ENCODE data around the gene CASQ1.

The CASQ1 gene

DNA sequence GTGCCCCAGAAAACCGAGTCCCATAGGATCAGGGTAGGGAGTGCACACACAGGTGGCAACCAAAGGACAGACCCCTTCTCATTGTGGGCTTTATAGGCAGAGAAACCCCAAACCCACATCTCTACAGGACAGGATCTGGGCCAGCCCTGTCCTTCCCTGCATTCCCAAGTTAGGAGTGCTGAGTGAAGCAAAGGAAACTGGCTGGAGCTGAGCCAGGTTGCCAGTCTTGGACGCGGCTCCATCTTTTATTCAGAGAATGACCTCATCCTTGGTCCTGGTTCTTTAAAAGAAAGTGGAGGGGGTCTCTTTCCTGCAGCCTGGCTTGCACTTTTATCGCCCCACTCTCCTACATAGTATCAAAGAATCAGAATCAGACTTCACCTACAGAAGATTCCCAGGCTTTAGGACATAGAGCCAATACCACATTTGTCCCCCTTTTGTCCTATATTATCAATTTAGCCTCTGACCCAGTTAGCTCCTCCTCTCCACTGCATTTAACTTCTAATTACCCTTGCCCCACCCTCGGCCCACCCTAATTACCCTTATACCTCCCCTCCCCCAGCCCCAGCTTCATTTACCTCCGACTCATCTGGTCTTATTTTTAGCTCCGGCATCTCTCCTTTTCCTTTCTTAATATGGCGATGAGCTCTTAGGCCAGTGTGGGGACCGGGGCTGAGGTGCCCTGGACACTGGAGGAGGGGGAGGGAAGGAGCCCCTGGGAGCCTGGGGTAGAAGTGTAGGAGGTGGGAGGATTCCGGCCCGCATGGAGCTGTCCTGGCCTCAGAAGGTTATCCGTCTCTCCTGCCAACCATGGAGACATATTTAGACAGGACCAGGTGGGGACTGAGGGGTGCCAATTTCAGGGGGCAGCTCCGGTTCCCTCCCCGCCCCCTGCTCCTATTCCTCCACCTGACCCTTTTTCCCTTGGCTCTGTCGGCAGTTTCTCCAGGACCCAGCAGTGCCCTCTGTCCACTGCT lies at the start of gene CASQ1:
CASQ1 (plus strand) TSS at position 927 of the 977 bp plus-strand sequence. CDS start 177 bp downstream, outside the sequence.
- DNase-seq: peak; percentile 68

DNA sequence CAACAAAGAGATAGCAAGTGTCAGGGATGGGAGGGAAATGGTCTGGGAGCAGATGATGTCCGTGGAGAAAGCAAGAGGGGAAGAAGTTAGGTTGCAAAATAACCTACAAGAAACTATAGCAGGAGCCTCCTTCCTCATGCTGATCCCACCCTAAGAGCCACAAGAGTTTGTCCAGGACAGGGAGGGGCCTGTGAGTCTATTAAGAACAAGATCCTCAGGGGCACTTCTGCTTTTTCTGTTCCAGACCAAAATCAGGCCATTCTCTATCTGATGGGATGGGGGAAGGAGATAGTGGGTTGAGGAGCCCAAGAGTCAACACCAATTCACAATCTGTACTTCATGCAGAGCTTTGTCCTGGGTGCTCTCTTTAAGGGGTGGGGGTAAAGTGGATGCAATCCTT lies 46.7 kb upstream of the CASQ1 start:
- DNase-seq: no peak

- no peak for DNase-seq
Measured at GRCh38 chr1:160144921-160145320, 45.5 kb upstream of the CASQ1 start.

- DNase-seq: no peak
Measured at GRCh38 chr1:160146107-160146506, 44.3 kb upstream of the CASQ1 start.

- no peak for DNase-seq
Measured at GRCh38 chr1:160148121-160148520, 42.3 kb upstream of the CASQ1 start.

GRCh38 chr1:160149233-160149632 lies 41.1 kb upstream of the CASQ1 start:
- DNase-seq: no peak

- no peak for DNase-seq
Measured at GRCh38 chr1:160149716-160150115, 40.7 kb upstream of the CASQ1 start.

DNA sequence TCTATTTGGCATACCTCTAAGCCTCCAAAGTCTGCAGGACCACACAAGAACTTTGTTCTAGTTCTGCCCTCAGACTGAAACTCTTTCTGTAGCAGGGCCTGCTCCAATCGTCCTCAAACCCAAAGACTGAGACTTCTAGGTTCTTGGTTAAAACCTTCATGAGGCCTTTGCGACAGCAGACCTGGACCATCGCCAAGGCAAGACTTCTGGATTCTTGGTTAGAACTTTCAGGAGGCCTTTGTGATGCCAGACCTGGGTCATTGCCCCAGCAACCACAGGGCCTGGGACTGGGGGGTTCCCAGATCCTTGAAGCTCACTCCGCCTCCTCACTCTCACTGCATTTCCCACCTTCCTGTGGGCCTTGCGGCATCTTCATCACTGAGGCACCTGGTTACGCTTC lies 39.1 kb upstream of the CASQ1 start, which contains the start of gene ATP1A4:
ATP1A4 (plus strand) TSS at position 301 of the 400 bp plus-strand sequence. CDS start 438 bp downstream, outside the sequence.
- no peak for DNase-seq

- no peak for DNase-seq
Measured at GRCh38 chr1:160154790-160155189, 35.6 kb upstream of the CASQ1 start.

GRCh38 chr1:160156361-160156760 lies 34.0 kb upstream of the CASQ1 start:
- no peak for DNase-seq

- no peak for DNase-seq
Measured at GRCh38 chr1:160157174-160157573, 33.2 kb upstream of the CASQ1 start.

- no peak for DNase-seq
Measured at GRCh38 chr1:160158031-160158430, 32.3 kb upstream of the CASQ1 start.

- no peak for DNase-seq
Measured at GRCh38 chr1:160158534-160158933, 31.8 kb upstream of the CASQ1 start.

GRCh38 chr1:160159846-160160245 lies 30.5 kb upstream of the CASQ1 start:
- DNase-seq: no peak

- no peak for DNase-seq
Measured at GRCh38 chr1:160161965-160162705, 28.2 kb upstream of the CASQ1 start.

DNA sequence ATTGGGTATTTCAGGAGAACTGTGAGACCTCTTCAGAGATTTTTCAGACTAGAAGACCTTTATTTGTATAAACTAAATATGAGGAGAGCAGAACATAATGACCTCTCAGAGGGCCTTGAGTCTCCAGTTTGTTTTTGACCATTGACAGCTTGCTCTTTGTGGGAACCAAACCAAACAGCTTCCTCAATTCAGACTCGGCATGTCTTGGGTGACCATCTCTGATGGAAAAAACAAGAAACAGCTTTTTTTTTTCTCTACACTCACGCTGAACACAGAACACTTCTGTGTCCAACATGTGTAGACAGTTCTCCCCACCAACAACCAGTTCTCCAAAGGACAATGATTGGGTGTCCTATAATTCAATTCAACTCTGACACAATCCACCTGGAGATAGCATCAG lies 27.4 kb upstream of the CASQ1 start:
- no peak for DNase-seq

GRCh38 chr1:160163615-160164014 lies 26.8 kb upstream of the CASQ1 start:
- DNase-seq: no peak

GRCh38 chr1:160164121-160164520 lies 26.3 kb upstream of the CASQ1 start:
- no peak for DNase-seq

- no peak for DNase-seq
Measured at GRCh38 chr1:160166166-160166868, 24.1 kb upstream of the CASQ1 start.

DNA sequence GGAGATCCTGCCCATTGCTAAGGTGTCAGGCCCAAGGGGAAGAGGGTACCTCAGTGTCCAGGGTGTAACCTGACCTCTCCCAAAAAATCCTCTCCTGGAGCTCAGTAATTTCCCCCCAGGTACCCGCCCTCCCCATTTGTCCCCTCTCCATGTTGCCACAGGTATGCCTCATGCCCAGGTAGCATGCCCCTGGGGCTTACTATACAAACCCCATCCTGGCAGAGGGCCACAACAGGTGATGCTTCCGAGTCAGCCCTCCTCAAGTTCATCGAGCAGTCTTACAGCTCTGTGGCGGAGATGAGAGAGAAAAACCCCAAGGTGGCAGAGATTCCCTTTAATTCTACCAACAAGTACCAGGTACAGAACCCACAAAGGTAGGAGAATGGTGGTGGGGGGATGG lies 23.3 kb upstream of the CASQ1 start:
- DNase-seq: no peak

DNA sequence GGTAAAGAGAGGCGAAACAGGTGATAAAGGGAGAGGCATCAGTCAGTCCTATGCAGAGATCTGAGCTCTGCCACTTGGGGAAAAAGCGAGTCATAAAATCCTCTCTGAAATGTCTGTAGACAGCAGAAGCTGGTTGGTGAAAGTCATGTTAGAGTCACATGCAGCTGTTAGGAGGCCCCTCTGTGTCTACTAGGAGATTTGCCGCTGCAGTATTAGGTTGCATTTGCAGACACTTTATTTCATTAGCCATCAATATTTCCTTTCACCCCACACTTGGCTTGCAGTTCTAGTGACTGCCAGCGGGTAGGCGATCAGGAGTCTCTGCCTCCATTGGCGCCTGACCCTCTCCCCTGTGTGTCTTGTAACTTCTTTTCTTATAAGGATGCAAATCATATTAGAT lies 22.8 kb upstream of the CASQ1 start:
- no peak for DNase-seq

GRCh38 chr1:160168016-160168415 lies 22.4 kb upstream of the CASQ1 start:
- DNase-seq: no peak
